GM18870 (cell line): ENCODE results near the gene LRRC70.
"Not testable (repeated sequence)": the region's sequence is repeated elsewhere in the genome, so short reads cannot be mapped to it uniquely, and the experiment has no call there.

Experiments
- ATAC-seq: cut with Tn5 transposase; IDR thresholded peaks from one replicate; pipeline ENCODE4 v1.9.1; 2021; ENCODE audit warnings: moderate library complexity; ENCODE audit not compliant: unreplicated experiment

LRRC70 gene

GRCh38 chr5:62578540-62578939, at the start of gene LRRC70:
Gene LRRC70 (plus strand): TSS chr5:62578819. CDS start chr5:62579439, 620 bp downstream.
- peak; percentile 87 for ATAC-seq

- no peak for ATAC-seq
These were observed 45.0 kb upstream of the LRRC70 start for GRCh38 chr5:62533597-62533996.

GRCh38 chr5:62534461-62535236, 44.0 kb upstream of the LRRC70 start:
- no peak for ATAC-seq

- ATAC-seq, result no peak
These were observed 42.4 kb upstream of the LRRC70 start for GRCh38 chr5:62536232-62536631.

- ATAC-seq, result no peak
These were observed 41.8 kb upstream of the LRRC70 start for GRCh38 chr5:62536783-62537182.

- ATAC-seq, result no peak
These were observed 40.3 kb upstream of the LRRC70 start for GRCh38 chr5:62538017-62538942.

GRCh38 chr5:62542720-62543119, 35.9 kb upstream of the LRRC70 start:
- ATAC-seq, result no peak

- ATAC-seq, result no peak
These were observed 30.5 kb upstream of the LRRC70 start for GRCh38 chr5:62547945-62548630.

GRCh38 chr5:62550103-62550502, 28.5 kb upstream of the LRRC70 start:
- ATAC-seq, result no peak

- no peak for ATAC-seq
These were observed 22.7 kb upstream of the LRRC70 start for GRCh38 chr5:62555930-62556329.

GRCh38 chr5:62558941-62559340, 19.7 kb upstream of the LRRC70 start:
- ATAC-seq, result no peak

GRCh38 chr5:62560786-62561185, 17.8 kb upstream of the LRRC70 start:
- no peak for ATAC-seq

- no peak for ATAC-seq
These were observed 16.7 kb upstream of the LRRC70 start for GRCh38 chr5:62561896-62562295.

- no peak for ATAC-seq
These were observed 15.8 kb upstream of the LRRC70 start for GRCh38 chr5:62562867-62563266.

GRCh38 chr5:62564101-62564500, 14.5 kb upstream of the LRRC70 start:
- ATAC-seq, result no peak

GRCh38 chr5:62565740-62566139, 12.9 kb upstream of the LRRC70 start:
- ATAC-seq, result not testable (repeated sequence)

- ATAC-seq, result no peak
These were observed 10.5 kb upstream of the LRRC70 start for GRCh38 chr5:62568143-62568542.

GRCh38 chr5:62568800-62569432, 9.7 kb upstream of the LRRC70 start:
- no peak for ATAC-seq

GRCh38 chr5:62569470-62569869, 9.1 kb upstream of the LRRC70 start:
- ATAC-seq, result no peak

GRCh38 chr5:62572918-62573514, 5.6 kb upstream of the LRRC70 start:
- no peak for ATAC-seq
